ENCODE measurements around the gene TAF1D. TPM values are rescaled to one million over a fixed set of nuclear protein-coding genes. Genes with fewer than 3 reads are reported as not detected.

The TAF1D gene
- total RNA-seq, 4 donors from 2014 or later: 68.8 to 178 (median 116) TPM

- Histone ChIP-seq H3K9me3 (no peaks in the 10 kb centered on the region), H3K27me3 (no peaks in the 10 kb centered on the region), H3K4me3 (no peak overlapping the region), H3K27ac (no peak overlapping the region), H3K4me1 (no peaks in the 10 kb centered on the region), H3K36me3 (peaks cover 0 to 88% (median 16%) of the 10 kb centered on the region in 3 donors)
- TF ChIP-seq CTCF (IDR thresholded peaks at IDR 0.05) (no peak), POLR2A (IDR thresholded peaks at IDR 0.05) (no peak)
- WGBS, 2 donors: 94 to 98% methylated on average over 1 of the region's 1 CpG
- intact Hi-C loops (cut with DNase I): no loop called here
- no peak for DNase-seq
These were observed 17.2 kb downstream of the TAF1D start for GRCh38 chr11:93724089-93724488.

- Histone ChIP-seq H3K9me3 (no peaks in the 10 kb centered on the region), H3K27ac (no peak overlapping the region), H3K4me3 (no peak overlapping the region), H3K4me1 (no peaks in the 10 kb centered on the region), H3K27me3 (no peaks in the 10 kb centered on the region), H3K36me3 (peaks cover 0 to 83% (median 3%) of the 10 kb centered on the region in 3 donors)
- 83 to 95% methylated on average over 5 to 7 of the region's 7 CpGs for WGBS, 2 donors
- intact Hi-C loops (cut with DNase I): no loop called here
- no peak for TF ChIP-seq POLR2A (IDR thresholded peaks at IDR 0.05)
- TF ChIP-seq CTCF (IDR thresholded peaks at IDR 0.05): no peak
- no peak for DNase-seq
These were observed 20.8 kb downstream of the TAF1D start for GRCh38 chr11:93720522-93720921.

GRCh38 chr11:93719310-93719709 is 22.0 kb downstream of the TAF1D start:
- WGBS, 2 donors: 92 to 96% methylated on average over 4 of the region's 4 CpGs
- Histone ChIP-seq H3K27me3 (no peaks in the 10 kb centered on the region), H3K27ac (no peak overlapping the region), H3K36me3 (peaks cover 0 to 85% (median 9%) of the 10 kb centered on the region in 3 donors), H3K9me3 (no peaks in the 10 kb centered on the region), H3K4me3 (no peak overlapping the region), H3K4me1 (no peaks in the 10 kb centered on the region)
- TF ChIP-seq CTCF (IDR thresholded peaks at IDR 0.05) (no peak), POLR2A (IDR thresholded peaks at IDR 0.05) (no peak)
- intact Hi-C loops (cut with DNase I): no loop called here
- DNase-seq: no peak

GRCh38 chr11:93718057-93718563 is 23.2 kb downstream of the TAF1D start:
- intact Hi-C loops (cut with DNase I): no loop called here
- Histone ChIP-seq H3K36me3 (peaks cover 0 to 85% (median 9%) of the 10 kb centered on the region in 3 donors), H3K27me3 (no peaks in the 10 kb centered on the region), H3K4me1 (no peaks in the 10 kb centered on the region), H3K4me3 (no peak overlapping the region), H3K9me3 (no peaks in the 10 kb centered on the region), H3K27ac (no peak overlapping the region)
- DNase-seq: no peak
- TF ChIP-seq CTCF (IDR thresholded peaks at IDR 0.05) (no peak), POLR2A (IDR thresholded peaks at IDR 0.05) (no peak)
- WGBS, 2 donors: 76 to 82% methylated on average over 4 of the region's 4 CpGs

GRCh38 chr11:93717501-93717900 is 23.8 kb downstream of the TAF1D start:
- no peak overlapping the region for H3K27ac ChIP-seq
- H3K4me1 ChIP-seq: no peaks in the 10 kb centered on the region
- no peaks in the 10 kb centered on the region for H3K27me3 ChIP-seq
- H3K9me3 ChIP-seq: no peaks in the 10 kb centered on the region
- no peak for DNase-seq
- H3K4me3 ChIP-seq: no peak overlapping the region
- H3K36me3 ChIP-seq: peaks cover 0 to 82% (median 9%) of the 10 kb centered on the region in 3 donors
- TF ChIP-seq POLR2A (IDR thresholded peaks at IDR 0.05): no peak
- TF ChIP-seq CTCF (IDR thresholded peaks at IDR 0.05): no peak
- intact Hi-C loops (cut with DNase I): no loop called here
- 92 to 100% methylated on average over 1 of the region's 1 CpG for WGBS, 2 donors

Measured in esophagus squamous epithelium (tissue), 5 donors.